NCI-H1694 treated with DMSO at 0.1 percent for 48 hours (cell line): ENCODE measurements around the gene B3GNT8.
A peak's percentile ranks its signal among the peaks of the same experiment; 100 is the strongest.
"Not testable (repeated sequence)": the region's sequence is repeated elsewhere in the genome, so short reads cannot be mapped to it uniquely, and the experiment has no call there.

ENCODE experiments used
- DNase-seq: peaks from one replicate; lab custom pipeline; 2025; lab: John Stamatoyannopoulos, UW

B3GNT8 gene

DNA sequence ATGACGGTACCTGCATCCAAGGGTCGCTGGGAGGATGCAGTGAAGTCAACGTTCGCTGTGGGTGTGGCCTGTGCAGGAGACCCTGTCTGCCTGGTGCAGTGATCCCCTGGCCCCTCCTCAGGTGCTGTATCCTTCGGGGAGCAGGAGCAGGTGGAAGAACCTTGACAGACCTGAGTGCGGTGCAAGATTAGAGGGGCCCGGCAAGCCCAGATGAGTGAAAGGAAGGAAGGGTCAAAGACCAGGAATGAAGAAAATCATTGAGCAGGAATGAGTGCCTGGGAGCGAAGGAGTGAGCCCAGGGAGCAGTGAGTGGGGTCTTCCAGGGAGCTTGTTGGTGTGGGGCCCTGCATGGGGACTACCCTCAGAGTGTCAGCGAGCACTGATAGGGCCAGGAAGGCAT is 12.7 kb downstream of the B3GNT8 start:
- no peak for DNase-seq

DNA sequence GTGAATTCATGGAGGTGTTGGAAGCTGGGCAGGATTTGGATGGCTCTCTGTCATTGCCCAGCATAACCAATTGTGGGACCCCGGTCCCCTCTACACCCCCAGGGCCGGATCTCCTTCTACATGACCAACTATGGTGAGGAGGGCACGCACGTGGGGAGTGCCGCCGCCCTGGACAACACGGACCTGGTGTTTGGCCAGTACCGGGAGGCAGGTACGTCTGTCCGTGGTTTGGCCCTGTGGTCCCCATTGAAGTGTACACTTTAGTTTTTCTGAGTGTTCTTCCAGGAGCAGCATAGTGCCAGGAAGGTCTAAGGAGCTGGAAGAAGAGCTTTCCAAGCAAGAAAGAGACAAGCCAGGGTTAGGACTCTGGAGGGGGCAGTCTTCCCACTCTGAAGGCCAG is 13.2 kb downstream of the B3GNT8 start:
- no peak for DNase-seq

DNA sequence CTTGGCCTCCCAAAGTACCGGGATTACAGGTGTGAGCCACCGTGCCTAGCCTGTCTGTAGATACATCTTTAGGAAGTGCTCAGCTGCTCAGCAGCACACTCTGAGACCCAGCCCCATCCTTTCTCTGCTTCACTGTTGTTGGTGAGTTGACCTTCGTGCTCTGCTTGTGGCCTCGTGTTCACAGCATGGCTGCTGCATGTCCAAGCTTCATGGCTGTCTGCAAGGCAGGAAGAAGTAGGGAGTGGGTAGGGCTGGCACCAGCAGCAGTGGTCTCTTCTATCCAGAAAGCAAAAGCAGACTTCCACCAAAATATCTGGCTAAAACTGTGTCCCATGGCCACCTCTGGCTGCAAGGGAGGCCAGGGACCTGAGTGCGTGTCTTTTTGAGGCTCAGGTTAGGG is 14.2 kb downstream of the B3GNT8 start:
- no peak for DNase-seq

DNA sequence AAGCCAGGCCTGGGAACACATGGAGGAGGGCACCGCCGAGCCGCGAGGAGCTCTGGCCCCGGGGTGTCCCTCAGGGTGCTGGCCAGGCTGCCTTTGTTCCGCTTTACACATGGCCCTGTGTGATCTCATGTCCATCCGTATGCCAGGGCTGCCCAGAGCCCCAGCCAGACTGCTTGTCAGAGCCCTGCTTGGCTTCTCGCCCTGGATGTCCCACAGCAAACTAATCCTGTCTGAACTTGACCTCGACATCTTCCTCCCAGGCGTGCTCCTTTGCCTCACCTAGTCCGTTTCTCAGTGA is 15.3 kb downstream of the B3GNT8 start:
- DNase-seq = no peak

DNA sequence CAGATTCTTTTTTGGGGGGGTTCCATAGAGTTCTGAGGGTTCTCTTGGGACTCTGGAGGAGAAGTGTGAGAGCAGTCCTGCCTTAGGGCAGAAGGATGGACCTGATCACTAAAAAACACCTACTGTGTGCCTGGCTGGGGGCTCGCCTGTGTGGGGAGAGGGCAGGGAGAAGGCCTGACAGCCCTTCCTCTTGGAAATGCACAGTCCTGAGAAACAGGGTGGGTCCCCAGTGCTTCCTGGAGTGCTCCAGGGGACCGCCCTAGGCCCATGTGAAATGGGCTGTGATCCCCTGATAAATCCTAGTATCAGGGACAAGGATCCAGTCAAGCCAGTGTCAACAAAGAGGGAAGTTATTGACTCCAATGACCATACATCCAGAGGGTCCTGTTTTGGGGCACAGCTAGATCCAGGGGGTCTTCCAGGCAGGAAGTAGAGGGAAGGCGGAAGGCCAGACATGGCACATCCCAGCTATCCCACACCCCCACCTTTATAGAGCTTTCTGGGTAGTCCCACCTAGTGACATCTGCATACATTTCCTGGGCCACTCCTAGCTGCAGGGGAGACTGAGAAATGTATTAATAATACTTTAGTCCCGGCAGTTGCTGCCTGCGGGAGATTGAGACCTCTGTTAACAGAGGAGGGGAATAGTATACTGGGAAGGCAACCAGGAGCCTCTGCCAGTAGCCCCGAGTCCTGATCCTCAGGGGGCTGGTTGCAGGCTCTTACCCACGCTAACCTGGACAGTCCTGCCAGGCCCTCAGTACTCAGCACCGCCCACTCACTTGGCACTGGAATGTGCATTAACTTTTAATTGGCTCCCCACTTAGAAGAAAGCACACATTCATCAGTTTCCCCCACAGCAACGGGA is 15.8 kb downstream of the B3GNT8 start:
- no peak for DNase-seq

DNA sequence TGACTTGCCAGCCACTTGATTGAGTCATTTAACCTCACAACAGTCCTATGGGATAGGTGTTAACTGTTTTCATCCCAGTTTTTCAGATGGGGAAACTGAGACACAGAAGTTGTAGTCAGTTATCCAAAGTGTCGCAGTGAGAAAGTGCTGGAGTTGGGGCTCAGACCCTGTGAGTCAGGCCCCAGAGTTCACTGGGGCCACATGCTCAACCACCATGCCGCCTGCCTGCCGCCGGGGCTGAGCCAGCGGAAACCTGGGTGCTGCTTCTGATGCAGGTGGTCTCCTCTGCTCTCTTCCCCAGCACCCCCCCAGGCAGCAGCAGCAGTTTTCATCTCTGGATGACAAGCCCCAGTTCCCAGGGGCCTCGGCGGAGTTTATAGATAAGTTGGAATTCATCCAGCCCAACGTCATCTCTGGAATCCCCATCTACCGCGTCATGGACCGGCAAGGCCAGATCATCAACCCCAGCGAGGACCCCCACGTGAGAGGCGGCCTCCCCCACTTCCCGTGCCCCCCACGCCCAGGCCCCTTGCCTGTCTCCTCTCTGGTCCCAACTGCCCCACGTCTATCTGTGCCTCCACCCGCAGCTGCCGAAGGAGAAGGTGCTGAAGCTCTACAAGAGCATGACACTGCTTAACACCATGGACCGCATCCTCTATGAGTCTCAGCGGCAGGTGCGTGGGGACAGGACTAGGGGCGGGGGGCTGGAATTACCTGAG is 16.7 kb downstream of the B3GNT8 start:
- no peak for DNase-seq

DNA sequence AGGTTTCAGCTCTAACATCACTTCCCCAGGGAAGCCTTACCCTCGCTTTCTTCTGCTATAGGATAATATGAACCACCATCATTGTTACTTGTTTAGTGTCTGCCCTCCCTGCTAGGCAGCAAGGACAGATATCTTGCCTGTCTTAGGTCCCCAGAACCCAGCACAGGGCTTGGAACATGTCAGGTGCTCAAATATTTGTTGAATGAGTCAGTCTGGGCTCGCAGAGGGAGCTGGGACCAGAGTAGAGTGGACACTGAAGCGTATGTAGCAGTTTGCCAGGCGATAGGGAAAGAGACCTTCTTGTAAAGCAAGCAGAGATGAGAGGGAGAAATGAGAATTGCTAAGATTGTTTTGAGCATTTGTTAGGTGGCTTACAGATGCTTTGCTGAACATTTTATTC is 17.9 kb downstream of the B3GNT8 start:
- DNase-seq = no peak

DNA sequence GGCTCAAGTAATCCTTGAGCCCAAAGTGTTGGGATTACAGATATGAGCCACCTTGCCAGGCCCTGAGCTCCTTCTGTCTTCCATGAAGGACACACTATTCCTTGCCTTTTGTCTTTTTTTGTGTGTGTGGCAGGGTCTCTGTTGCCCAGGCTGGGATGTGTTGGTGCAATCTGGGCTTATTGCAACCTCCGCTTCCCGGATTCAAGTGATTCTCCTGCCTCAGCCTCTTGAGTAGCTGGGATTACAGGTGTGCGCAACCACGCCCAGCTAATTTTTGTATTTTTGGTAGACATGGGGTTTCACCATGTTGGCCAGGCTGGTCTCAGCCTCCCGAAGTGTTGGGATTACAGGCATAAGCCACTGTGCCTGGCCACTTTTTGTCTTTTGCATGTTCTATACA is 18.3 kb downstream of the B3GNT8 start:
- DNase-seq = not testable (repeated sequence)

DNA sequence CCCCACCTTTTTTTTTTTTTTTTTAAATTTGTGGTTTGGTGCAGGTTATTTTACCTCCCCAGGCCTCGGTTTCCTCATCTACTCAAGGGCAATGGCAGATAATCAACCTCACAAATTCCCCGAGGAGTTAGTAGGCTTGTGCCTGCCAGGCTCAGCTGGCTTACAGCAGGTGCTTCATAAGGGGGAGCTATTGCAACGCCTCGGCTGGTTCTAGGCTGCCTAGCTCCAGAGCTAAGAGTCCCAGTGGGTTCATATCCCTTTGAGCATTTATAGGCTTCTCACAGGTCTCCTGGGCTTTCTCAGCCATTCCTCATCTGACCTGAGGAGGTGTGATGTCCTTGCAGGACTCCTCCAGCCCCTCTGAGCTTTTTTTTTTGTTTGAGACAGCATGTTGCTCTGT is 18.9 kb downstream of the B3GNT8 start:
- no peak for DNase-seq

DNA sequence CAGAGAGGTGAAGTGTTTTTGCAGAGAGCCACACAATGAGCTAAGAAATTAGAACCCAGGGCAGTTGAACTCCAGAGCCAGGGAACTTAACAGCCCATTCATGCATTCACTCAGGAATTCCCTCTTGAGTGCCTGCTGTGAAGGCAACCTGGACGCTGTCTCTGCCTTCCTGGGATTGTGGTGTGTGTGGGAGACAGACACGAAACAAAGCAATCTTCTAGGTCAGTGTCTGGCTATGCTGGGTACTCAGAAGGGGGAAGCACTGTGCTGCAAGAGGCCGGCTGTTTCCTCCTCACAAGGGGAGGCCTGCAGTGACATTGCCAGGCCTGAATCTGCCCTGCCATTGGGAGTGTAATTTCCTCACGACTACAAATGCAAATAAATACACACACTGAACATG is 19.9 kb downstream of the B3GNT8 start:
- DNase-seq = no peak

DNA sequence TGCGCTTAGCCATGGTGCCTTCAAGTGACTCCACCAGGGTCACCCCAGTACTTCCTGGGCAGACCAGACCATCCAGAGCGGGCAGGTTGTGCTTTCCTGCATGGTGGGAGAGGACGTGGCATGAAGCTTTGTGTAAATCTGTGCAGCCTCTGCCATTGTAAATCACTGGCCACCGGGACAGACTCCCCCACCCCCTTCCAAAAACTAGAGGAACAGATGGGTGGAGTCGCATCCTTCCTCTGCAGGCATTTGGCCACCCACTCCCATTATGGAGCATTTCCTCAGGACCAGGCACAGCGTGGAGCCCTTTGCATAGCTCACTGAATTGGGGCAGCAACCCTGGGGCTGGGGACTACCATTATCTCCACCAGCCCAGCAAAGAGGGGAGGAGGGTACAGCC is 21.4 kb downstream of the B3GNT8 start:
- DNase-seq = no peak

DNA sequence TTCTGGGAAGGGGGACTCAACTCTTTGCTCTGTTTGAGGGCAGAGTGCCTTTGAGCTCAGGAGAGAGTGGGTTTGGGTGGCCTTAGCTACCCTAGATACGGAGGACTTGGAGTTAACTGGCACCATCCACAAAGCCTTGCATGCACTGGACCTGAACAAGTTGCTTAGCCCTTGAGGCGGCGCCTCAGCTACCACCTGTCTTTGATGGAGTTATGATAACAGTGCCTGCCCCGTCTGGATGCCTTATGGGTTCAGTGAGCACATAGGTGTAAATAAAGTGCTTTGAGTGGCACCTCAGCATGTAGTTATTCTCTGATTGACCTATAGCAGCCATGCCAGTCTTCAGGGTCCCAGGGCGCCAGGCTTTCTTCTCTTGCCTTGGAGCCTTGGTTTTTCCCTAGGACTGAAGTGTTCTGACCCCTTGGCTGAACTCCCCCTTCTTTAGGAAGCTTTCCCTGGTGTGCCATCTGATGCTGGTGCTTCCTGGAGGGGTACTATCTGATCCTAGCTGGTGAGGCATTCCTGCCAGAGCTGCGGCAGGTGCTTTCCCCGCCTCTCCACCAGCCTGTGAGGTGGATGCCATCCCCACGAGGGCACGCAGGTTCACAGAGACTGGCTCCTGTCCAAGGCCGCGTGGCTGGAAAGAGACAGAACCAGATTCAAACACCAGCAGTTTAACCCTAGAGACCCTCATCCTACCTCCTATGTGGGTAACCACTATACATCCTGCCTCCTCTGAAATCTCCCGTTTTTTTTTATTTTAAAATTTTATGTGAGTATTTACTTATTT is 23.8 kb downstream of the B3GNT8 start:
- no peak for DNase-seq

DNA sequence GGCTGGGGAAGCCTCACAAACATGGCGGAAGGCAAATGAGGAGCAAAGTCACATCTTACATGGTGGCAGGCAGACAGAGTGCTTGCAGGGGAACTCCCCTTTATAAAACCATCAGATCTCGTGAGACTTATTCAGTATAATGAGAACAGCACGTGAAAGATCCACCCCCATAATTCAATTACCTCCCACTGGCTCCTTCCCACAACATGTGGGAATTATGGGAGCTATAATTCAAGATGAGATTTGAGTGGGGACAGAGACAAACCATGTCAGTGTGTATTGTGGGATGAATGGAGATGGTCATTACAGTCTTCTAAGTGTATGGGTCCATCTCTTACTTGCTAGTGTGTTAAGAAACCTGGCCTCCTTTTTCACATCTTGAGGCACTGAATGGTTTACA is 25.2 kb downstream of the B3GNT8 start:
- DNase-seq = no peak

DNA sequence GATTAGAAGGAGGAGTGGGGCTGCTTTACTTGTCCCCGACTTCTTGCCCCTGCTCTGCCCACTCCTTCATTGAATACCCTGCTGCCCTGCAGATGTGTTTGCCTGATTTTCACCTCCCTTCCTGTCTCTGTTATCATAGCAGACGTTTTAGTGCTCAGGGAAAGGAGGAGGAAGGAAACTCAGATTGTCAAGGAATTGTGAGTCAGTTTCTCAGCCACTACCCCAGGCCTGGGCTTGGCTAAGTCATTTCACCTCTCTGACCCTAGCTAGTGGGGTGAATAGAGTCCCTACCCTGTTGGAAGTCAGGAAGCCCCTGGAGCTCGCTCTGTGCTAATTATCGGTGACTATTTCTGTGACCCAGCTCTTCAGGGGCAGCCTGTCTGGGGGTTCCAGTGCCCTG is 25.7 kb downstream of the B3GNT8 start:
- no peak for DNase-seq

DNA sequence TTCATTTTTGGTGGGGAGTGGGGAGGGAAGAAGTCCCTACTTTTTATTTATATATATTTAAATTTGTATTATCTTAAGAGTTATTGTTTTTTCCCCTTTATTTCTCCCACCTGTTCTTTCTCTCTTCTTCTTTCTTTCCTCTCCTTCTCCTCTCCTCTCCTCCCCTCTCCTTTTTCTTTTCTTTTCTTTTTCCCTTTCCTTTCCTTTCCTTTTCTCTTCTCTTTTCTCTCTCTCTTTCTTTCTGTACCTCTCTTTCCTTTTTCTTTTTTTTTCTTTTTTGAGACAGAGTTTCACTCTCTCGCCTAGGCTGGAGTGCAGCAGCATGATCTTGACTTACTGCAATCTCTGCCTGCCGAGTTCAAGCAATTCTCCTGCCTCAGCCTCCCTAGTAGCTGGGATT is 27.6 kb downstream of the B3GNT8 start:
- no peak for DNase-seq

DNA sequence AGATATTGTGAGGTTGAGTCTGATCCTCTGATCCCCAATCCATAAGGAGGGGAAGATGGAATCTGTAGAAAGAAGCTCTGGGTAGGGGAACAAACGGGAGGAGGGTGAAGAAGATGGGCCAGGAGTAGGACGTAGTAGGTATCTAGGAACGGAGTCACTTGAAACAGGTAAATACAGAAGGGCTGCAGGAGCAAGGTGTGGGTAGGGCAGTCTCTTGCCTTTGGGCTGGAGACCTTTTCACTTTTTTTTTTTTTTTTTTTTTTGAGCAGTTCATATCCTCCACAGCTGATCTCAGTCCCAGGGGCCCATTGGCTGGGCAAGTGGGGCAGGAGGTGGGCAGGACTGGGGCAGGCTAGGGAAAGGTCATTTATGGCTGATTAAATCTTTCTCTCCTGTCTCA is 28.1 kb downstream of the B3GNT8 start:
- no peak for DNase-seq

DNA sequence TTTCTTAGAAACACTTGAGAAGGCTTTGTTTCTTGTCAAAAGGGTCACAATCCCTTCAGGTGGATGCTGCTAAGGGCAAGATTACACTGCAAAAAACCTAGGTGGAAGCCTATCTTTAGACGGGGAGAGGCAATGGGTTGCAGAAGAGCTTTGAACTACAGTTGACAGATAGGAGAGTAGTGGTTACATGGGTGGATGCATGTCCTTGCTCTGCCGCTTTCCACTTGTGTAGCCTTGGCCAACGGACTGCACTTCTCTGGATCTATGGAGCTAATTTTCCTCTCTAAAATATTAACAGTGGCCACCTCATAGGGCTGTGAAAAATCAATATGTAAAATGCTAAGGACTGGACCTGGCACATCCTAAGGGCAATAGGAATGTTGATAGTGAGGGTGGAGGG is 28.6 kb downstream of the B3GNT8 start:
- DNase-seq = no peak

DNA sequence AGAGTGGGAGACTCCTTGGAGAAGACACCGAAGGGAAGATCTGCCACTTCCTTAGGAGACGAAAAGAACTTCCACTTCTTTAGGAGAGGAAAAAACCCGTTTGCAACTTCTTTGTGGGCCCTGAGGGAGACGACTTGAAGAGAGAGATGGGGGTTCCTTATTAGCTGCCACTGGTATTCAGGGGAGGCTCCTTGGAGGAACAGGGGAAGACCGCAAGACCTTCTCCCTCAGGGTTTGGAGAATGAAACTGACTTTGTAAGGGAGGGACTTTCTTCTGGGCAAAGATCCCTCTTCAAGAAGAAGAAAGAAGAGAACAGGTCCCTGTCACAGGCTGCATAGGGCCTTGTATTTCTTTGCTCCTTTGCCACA is 29.1 kb downstream of the B3GNT8 start:
- no peak for DNase-seq

DNA sequence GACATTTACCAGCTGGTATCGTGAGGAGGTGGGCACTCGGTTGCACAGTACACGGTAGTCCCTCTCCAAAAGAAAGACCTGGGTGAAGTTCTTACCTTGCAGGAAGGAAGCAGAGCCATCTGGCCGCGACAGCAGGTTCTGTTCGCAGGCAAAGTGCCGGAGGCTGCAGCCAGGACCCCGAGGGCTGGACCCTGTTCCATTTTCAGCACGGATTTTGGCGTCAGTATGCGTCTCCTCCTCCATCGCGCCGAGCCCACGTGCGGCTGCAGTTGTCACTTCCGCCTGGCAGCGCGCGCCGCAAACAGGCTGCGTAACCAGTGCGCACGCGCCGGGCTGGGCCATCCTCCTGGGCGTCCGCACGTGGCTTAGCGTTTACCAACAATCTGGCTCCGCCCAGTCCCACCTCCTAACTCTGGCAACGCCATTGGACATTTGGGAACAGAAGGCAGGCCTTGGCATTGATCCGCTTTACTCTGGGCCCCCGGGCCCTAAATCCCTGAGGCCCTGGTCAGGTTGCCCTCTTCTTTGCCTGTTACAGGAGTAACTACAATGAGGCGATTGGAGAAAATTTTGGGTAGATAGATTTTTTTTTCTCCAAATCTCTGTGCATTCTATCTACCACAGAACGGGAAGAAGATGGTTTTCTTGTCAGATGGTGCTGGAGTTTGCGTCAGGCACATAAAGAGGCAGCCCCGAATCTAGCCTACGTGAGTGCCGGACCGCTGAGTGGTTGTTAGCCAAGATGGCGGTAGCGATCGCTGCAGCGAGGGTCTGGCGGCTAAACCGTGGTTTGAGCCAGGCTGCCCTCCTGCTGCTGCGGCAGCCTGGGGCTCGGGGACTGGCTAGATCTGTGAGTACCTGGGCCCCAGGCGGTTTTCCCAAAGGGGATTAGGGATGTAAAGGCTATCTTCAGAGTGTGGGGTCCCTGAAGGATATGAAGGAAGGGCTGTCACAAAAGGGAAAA is 29.8 kb downstream of the B3GNT8 start, which contains the start of the genes BCKDHA and EXOSC5:
BCKDHA (plus strand) TSS at position 733 of the 964 bp plus-strand sequence; CDS start at position 743, 10 bp downstream.
EXOSC5 (minus strand) TSS at position 274 of the 964 bp plus-strand sequence; CDS start at position 243, 31 bp downstream.
- DNase-seq = peak; percentile 99

DNA sequence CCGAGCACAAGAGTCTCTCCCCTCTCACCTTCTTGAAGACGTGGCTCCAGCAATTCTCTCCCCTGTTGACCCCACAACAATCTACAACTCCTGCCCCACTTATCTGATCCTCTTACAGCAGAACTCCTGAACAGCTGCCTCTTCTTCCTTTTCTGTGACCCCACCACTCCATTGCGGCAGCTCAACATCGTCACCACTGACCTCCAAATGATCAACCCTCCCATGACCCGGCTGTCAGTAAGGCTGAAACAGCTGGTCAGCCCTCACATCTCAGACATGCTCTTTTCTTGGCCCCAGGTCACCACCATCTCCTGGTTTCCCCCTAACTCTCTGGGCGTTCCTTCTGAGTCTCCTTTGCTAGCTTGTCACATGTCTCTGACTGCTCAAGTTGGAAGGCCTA is 31.8 kb downstream of the B3GNT8 start:
- no peak for DNase-seq

DNA sequence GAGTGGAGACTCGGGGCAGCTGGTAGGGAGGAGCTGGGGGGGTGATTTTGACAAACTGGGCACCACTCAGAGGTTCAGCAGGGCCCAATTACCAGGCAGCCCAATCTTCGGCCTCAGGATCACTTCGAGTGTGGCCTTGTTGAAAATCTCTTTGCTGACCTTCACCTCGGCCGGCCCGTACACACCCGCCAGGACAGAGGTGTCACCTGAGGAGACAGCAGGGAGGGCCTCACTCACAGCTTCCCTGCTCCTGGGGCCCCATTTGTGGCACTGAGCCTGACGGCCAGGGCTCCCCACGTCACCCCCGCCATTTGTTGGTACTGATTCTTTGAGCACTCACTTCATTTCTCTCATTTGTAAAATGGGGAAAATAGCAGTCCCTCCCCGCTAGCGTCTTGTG is 34.4 kb downstream of the B3GNT8 start:
- no peak for DNase-seq

DNA sequence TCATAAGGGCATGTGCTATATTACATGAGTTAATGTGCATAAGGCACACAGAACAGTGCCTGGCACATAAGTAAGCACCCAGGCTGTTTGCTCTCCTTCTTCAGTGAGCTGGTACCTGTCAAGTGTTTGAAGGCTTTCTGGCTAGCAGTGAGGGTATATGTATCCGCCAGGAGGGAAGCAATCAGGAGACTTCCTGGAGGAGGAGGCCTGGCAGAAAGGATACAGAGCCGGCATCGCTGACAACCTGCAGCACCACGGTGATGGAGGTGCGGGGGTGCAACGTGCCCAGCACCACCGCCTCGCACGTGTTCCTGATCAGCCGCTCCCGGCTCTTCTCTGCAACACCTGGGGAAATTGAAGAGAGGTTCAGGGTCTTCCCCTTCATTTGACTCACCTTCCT is 35.6 kb downstream of the B3GNT8 start:
- DNase-seq = no peak
